Measurements from ENCODE around the gene HSPA1A. TPM values are rescaled to one million over a fixed set of nuclear protein-coding genes. Genes with fewer than 3 reads are reported as not detected.

Gene HSPA1A
- total and polyA plus RNA-seq, 9 of the 15 experiments (the other 6 are each of a cell fraction or from before 2014, with no cell fraction given): 2.2 to 273 (median 107) TPM

DNA sequence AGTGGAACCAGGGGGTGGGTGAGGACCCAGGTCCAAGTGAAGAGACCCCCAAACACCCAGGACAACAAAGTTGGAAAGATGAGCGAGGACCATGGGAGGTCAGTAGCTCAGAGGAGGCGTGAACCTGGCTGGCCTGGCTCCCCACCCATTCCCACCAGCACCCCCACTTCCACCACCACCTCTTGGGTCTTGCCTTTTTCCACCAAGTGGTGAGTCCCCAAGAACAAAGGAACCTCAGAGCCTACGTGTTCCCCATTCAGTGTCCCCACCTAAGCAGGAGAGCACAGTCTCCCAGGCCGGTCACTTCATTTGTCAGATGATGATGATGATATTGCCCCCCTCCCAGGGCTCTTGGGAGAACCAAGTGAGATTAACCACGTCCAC lies 37.7 kb upstream of the HSPA1A start:
- intact Hi-C loops (cut with micrococcal nuclease): loop anchor here (2.0 to 10.0 kb wide), 2 partner anchors 17 to 233 kb away; partner anchors contain the start of genes ATP6V1G2, DDX39B, NFKBIL1 and VARS1
- POLR2A ChIA-PET: interaction anchor here (0.6 to 8.8 kb wide), 29 partner anchors 9 to 1080 kb away, joined by 3 to 47 read pairs (median 5); partner anchors contain the start of genes ABHD16A, BAG6, DDAH2 and GPANK1
- DNase-seq (ENCODE audit: extremely low read depth in 1 of 4, low spot score in 3 of 4): peak in 1 of 4 experiments; percentile 64
- CTCF ChIA-PET (ENCODE audit: low intra/inter-chr PET ratio): interaction anchor here (0.7 to 1.1 kb wide), 2 partner anchors 52 to 231 kb away, joined by 3 to 4 read pairs; partner anchors contain the start of gene ATP6V1G2
- Histone ChIP-seq H3K9ac (ENCODE audit: insufficient read depth in 1 of 2, low read depth in 2 of 2, low read length in 2 of 2) (peak overlapping the region; percentile 64 to 88; a peak in 3 of 4 replicates), H3K4me3 (no peak overlapping the region), H3K9me1 (ENCODE audit: control insufficient read depth, insufficient read depth, low read length) (peaks cover 6% of the 10 kb centered on the region), H3K4me2 (ENCODE audit: insufficient read depth, low read length) (peak overlapping the region; percentile 56), H3K4me1 (replicated peaks in 1 of 2; ENCODE audit: control insufficient read depth in 2 of 2, insufficient read depth in 2 of 2, low read length in 2 of 2) (peaks cover 43 to 86% of the 10 kb centered on the region in 2 experiments), H3K27ac (ENCODE audit: extremely low read depth, low read depth, low read length) (peak overlapping the region; percentile 87), H3K36me3 (ENCODE audit: control insufficient read depth, insufficient read depth, low read length) (peaks cover 53% of the 10 kb centered on the region; the same call in 2 of the 3 replicates), H4K20me1 (replicated peaks; ENCODE audit: control insufficient read depth, insufficient read depth, low read length) (no peaks in the 10 kb centered on the region), H3K9me3 (replicated peaks; ENCODE audit: control insufficient read depth, insufficient read depth, low read depth, low read length) (no peaks in the 10 kb centered on the region), H2AFZ (ENCODE audit: low read depth, low read length) (no peak overlapping the region), H3K79me2 (ENCODE audit: control insufficient read depth, insufficient read depth, low read length) (no peaks in the 10 kb centered on the region), H3K27me3 (ENCODE audit: control insufficient read depth in 2 of 2, insufficient read depth in 2 of 2, low read length in 2 of 2) (no peaks in the 10 kb centered on the region)
- in situ Hi-C loops (cut with MboI): no loop called here
- FAIRE-seq: no peak
- 47% methylated on average over 5 of the region's 5 CpGs for WGBS (ENCODE audit: insufficient coverage, low coverage, missing lambda C conversion rate)
- ATAC-seq: peak; percentile 1
- no TSS peak for BruUV-seq (replicated peaks)
- peak; percentile 94 for TF ChIP-seq ZNF740 (CRISPR knock-in tag; IDR thresholded peaks at IDR 0.05)
- TF ChIP-seq ZNF740 (tag; IDR thresholded peaks at IDR 0.05): no peak; a peak in 1 of 4 replicates
- TF ChIP-seq, protein P1, sequence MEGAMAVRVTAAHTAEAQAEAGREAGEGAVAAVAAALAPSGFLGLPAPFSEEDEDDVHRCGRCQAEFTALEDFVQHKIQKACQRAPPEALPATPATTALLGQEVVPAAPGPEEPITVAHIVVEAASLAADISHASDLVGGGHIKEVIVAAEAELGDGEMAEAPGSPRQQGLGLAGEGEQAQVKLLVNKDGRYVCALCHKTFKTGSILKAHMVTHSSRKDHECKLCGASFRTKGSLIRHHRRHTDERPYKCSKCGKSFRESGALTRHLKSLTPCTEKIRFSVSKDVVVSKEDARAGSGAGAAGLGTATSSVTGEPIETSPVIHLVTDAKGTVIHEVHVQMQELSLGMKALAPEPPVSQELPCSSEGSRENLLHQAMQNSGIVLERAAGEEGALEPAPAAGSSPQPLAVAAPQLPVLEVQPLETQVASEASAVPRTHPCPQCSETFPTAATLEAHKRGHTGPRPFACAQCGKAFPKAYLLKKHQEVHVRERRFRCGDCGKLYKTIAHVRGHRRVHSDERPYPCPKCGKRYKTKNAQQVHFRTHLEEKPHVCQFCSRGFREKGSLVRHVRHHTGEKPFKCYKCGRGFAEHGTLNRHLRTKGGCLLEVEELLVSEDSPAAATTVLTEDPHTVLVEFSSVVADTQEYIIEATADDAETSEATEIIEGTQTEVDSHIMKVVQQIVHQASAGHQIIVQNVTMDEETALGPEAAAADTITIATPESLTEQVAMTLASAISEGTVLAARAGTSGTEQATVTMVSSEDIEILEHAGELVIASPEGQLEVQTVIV (CRISPR knock-in tag; IDR thresholded peaks at IDR 0.05; ENCODE audit: borderline replicate concordance): 0 out of 2 replicates have a peak, but pooled peaks have one; percentile 56
- no peak for TF ChIP-seq CBX3 (IDR thresholded peaks at IDR 0.05; ENCODE audit: borderline replicate concordance in 1 of 2, low read length in 2 of 2)
- no peak for TF ChIP-seq NBN (IDR thresholded peaks at IDR 0.05; ENCODE audit: low read depth)
- TF ChIP-seq, protein P2, sequence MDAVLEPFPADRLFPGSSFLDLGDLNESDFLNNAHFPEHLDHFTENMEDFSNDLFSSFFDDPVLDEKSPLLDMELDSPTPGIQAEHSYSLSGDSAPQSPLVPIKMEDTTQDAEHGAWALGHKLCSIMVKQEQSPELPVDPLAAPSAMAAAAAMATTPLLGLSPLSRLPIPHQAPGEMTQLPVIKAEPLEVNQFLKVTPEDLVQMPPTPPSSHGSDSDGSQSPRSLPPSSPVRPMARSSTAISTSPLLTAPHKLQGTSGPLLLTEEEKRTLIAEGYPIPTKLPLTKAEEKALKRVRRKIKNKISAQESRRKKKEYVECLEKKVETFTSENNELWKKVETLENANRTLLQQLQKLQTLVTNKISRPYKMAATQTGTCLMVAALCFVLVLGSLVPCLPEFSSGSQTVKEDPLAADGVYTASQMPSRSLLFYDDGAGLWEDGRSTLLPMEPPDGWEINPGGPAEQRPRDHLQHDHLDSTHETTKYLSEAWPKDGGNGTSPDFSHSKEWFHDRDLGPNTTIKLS (IDR thresholded peaks at IDR 0.05; ENCODE audit: borderline replicate concordance, low read depth): no peak
- TF ChIP-seq, protein P3, sequence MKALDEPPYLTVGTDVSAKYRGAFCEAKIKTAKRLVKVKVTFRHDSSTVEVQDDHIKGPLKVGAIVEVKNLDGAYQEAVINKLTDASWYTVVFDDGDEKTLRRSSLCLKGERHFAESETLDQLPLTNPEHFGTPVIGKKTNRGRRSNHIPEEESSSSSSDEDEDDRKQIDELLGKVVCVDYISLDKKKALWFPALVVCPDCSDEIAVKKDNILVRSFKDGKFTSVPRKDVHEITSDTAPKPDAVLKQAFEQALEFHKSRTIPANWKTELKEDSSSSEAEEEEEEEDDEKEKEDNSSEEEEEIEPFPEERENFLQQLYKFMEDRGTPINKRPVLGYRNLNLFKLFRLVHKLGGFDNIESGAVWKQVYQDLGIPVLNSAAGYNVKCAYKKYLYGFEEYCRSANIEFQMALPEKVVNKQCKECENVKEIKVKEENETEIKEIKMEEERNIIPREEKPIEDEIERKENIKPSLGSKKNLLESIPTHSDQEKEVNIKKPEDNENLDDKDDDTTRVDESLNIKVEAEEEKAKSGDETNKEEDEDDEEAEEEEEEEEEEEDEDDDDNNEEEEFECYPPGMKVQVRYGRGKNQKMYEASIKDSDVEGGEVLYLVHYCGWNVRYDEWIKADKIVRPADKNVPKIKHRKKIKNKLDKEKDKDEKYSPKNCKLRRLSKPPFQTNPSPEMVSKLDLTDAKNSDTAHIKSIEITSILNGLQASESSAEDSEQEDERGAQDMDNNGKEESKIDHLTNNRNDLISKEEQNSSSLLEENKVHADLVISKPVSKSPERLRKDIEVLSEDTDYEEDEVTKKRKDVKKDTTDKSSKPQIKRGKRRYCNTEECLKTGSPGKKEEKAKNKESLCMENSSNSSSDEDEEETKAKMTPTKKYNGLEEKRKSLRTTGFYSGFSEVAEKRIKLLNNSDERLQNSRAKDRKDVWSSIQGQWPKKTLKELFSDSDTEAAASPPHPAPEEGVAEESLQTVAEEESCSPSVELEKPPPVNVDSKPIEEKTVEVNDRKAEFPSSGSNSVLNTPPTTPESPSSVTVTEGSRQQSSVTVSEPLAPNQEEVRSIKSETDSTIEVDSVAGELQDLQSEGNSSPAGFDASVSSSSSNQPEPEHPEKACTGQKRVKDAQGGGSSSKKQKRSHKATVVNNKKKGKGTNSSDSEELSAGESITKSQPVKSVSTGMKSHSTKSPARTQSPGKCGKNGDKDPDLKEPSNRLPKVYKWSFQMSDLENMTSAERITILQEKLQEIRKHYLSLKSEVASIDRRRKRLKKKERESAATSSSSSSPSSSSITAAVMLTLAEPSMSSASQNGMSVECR (CRISPR knock-in tag; IDR thresholded peaks at IDR 0.05): 0 out of 2 replicates have a peak, but pooled peaks have one; percentile 21
- peak; percentile 9; the same call in 1 of the 2 replicates for TF ChIP-seq ZNF766 (CRISPR knock-in tag; conservative IDR thresholded peaks at IDR 0.05)
- no peak for TF ChIP-seq EP300 (IDR thresholded peaks at IDR 0.05; ENCODE audit: low read length)
- TF ChIP-seq PHB (CRISPR knock-in tag; IDR thresholded peaks at IDR 0.05): no peak
- peak; percentile 71 for TF ChIP-seq ZNF175 (CRISPR knock-in tag; IDR thresholded peaks at IDR 0.05; ENCODE audit: low read depth)
- no peak for TF ChIP-seq CHCHD3 (CRISPR knock-in tag; IDR thresholded peaks at IDR 0.05)
- no peak for TF ChIP-seq NR2F6 (CRISPR knock-in tag; IDR thresholded peaks at IDR 0.05)
